K562 (cell line): ENCODE measurements around the gene NEU3. TPM values are rescaled to one million over a fixed set of nuclear protein-coding genes. Genes with fewer than 3 reads are reported as not detected.
A peak's percentile ranks its signal among the peaks of the same experiment; 100 is the strongest.

Source experiments
- ATAC-seq: fragments of 200-7000 bp; cut with Tn5 transposase; 3 replicates; pipeline ENCODE4 v1.9.1; 2020; ENCODE audit warnings: moderate library complexity
- BruUV-seq: library from RNA; stranded (reverse); fragments of 400-500 nt; replicated peaks from 2 replicates; lab custom pipeline; 2021; lab: Mats Ljungman, UMichigan
- CTCF ChIA-PET: fragments of 300-600 bp; formaldehyde crosslinking; extraction: SDS; loops from one replicate; lab custom pipeline; 2021; ENCODE audit warnings: low intra/inter-chr PET ratio; lab: Yijun Ruan, JAX
- POLR2A ChIA-PET: fragments of 300-600, 350-650 bp; sonication (Branson Sonifier 250); formaldehyde crosslinking; extraction: SDS; loops from one replicate; lab custom pipeline; 2021; ENCODE audit warnings: antibody characterized with exemption, inconsistent platforms; lab: Yijun Ruan, JAX
- DNase-seq, 4 experiments: peaks; one replicate each; pipeline versions ENCODE4 v3.0.0 to v3.0.0-alpha.2; 2011 to 2018; ENCODE audit warnings: low spot score in 3 of 4, mixed read lengths in 3 of 4; ENCODE audit errors: extremely low read depth in 1 of 4
- FAIRE-seq: peaks from 2 replicates; lab custom pipeline; 2011; peaks lifted over from hg19 to GRCh38; lab: Jason Lieb, UNC
- H2AFZ ChIP-seq: 2 replicates; pipeline ENCODE4 v1.6.0; 2011; ENCODE audit warnings: low read depth, low read length, control low read depth, inconsistent platforms
- H3K27ac ChIP-seq: fragments of 200-600 bp; 3 replicates; pipeline ENCODE4 v1.8.0; 2011; ENCODE audit warnings: low read depth, mild to moderate bottlenecking, control low read depth, inconsistent platforms, low read length, moderate library complexity, mixed read lengths; ENCODE audit errors: extremely low read depth
- H3K27me3 ChIP-seq, 2 experiments: fragments of 300-600 bp in 1 of 2; 2 replicates in 1 of 2; 3 replicates in 1 of 2; pipeline versions ENCODE4 v1.6.0 to v1.8.0; 2011; ENCODE audit warnings: inconsistent platforms in 2 of 2, low read length in 2 of 2, mild to moderate bottlenecking in 1 of 2, mixed read lengths in 1 of 2, moderate library complexity in 1 of 2; ENCODE audit not compliant: control insufficient read depth in 2 of 2, insufficient read depth in 2 of 2
- H3K36me3 ChIP-seq: fragments of 300-600 bp; 3 replicates; pipeline ENCODE4 v1.8.0; 2011; ENCODE audit warnings: mild to moderate bottlenecking, low read length, inconsistent platforms; ENCODE audit not compliant: control insufficient read depth, insufficient read depth
- H3K4me1 ChIP-seq, 2 experiments: fragments of 200-600 bp in 1 of 2; replicated peaks in 1 of 2; 2 replicates in 1 of 2; 3 replicates in 1 of 2; pipeline versions ENCODE4 v1.5.1 to v1.8.0; 2011; ENCODE audit warnings: inconsistent platforms in 2 of 2, low read length in 2 of 2, mild to moderate bottlenecking in 1 of 2, mixed read lengths in 1 of 2, moderate library complexity in 1 of 2; ENCODE audit not compliant: control insufficient read depth in 2 of 2, insufficient read depth in 2 of 2
- H3K4me2 ChIP-seq: 2 replicates; pipeline ENCODE4 v1.6.1; 2011; ENCODE audit warnings: low read length, control low read depth, inconsistent platforms, mixed read lengths; ENCODE audit not compliant: insufficient read depth
- H3K4me3 ChIP-seq: fragments of 200-600 bp; sonication (generic), shearing (Covaris generic); 2 replicates; pipeline ENCODE4 v1.5.1; 2016; ENCODE audit warnings: control low read depth, inconsistent platforms
- H3K79me2 ChIP-seq: fragments of 200-600 bp; 3 replicates; pipeline ENCODE4 v1.8.0; 2011; ENCODE audit warnings: low read length, inconsistent platforms; ENCODE audit not compliant: control insufficient read depth, insufficient read depth
- H3K9ac ChIP-seq, 2 experiments: 2 replicates each; pipeline versions ENCODE4 v1.6.0 to v1.6.1; 2011; ENCODE audit warnings: low read depth in 2 of 2, low read length in 2 of 2, control low read depth in 1 of 2, inconsistent platforms in 1 of 2, mild to moderate bottlenecking in 1 of 2, mixed read lengths in 1 of 2; ENCODE audit not compliant: insufficient read depth in 1 of 2
- H3K9me1 ChIP-seq: one replicate; pipeline ENCODE4 v1.6.0; 2011; ENCODE audit warnings: inconsistent platforms, mild to moderate bottlenecking, low read length, moderate library complexity; ENCODE audit not compliant: control insufficient read depth, insufficient read depth
- H3K9me3 ChIP-seq: replicated peaks from 2 replicates; pipeline ENCODE4 v1.5.1; 2011; ENCODE audit warnings: low read depth, low read length, inconsistent platforms; ENCODE audit not compliant: control insufficient read depth, insufficient read depth
- H4K20me1 ChIP-seq: replicated peaks from 2 replicates; pipeline ENCODE4 v1.6.1; 2011; ENCODE audit warnings: low read length, inconsistent platforms, mixed read lengths; ENCODE audit not compliant: control insufficient read depth, insufficient read depth
- C11orf30 ChIP-seq: fragments of 450-650 bp; IDR thresholded peaks from 2 replicates; pipeline ENCODE4 v1.6.1; 2016; ENCODE audit warnings: low read depth, mild to moderate bottlenecking
- CBX3 ChIP-seq, 2 experiments: IDR thresholded peaks; 1 replicate in 1 of 2; 2 replicates in 1 of 2; pipeline ENCODE4 v1.6.1; 2012; ENCODE audit warnings: inconsistent platforms in 2 of 2, low read length in 2 of 2, borderline replicate concordance in 1 of 2, control low read depth in 1 of 2
- KDM4B ChIP-seq, 2 experiments: fragments of 450-650 bp in 1 of 2; sonication (generic) in 1 of 2; IDR thresholded peaks; 2 replicates each; pipeline ENCODE4 v1.6.1; 2016 to 2017; ENCODE audit warnings: borderline replicate concordance in 2 of 2, antibody characterized with exemption in 1 of 2, low read depth in 1 of 2, mild to moderate bottlenecking in 1 of 2
- MAFF ChIP-seq: IDR thresholded peaks from 2 replicates; pipeline ENCODE4 v1.6.1; 2012; ENCODE audit warnings: low read length, improper control_type of control experiment
- MAFG ChIP-seq: fragments of 450-650 bp; conservative IDR thresholded peaks from 2 replicates; pipeline ENCODE4 v1.6.1; 2016; ENCODE audit warnings: missing genetic modification characterization, missing compliant biosample characterization
- MTA2 ChIP-seq: fragments of 450-650 bp; IDR thresholded peaks from 2 replicates; pipeline ENCODE4 v1.6.1; 2016; ENCODE audit warnings: low read depth
- NBN ChIP-seq: fragments of 450-650 bp; IDR thresholded peaks from 2 replicates; pipeline ENCODE4 v1.6.1; 2016; ENCODE audit warnings: low read depth, mild to moderate bottlenecking
- NFE2L1 ChIP-seq: fragments of 450-650 bp; IDR thresholded peaks from 2 replicates; pipeline ENCODE4 v1.6.1; 2016; ENCODE audit warnings: missing genetic modification characterization, low read depth, mild to moderate bottlenecking, missing compliant biosample characterization, moderate library complexity, borderline replicate concordance
- ZNF316 ChIP-seq: fragments of 450-650 bp; IDR thresholded peaks from 2 replicates; pipeline ENCODE4 v1.6.1; 2016
- in situ Hi-C: fragments of 300-500 bp; cut with MboI; formaldehyde crosslinking; loops from 4 replicates; pipeline ENCODE4 v1.15.0; 2018; ENCODE audit warnings: inconsistent platforms, mixed read lengths
- intact Hi-C: fragments of 100-400 bp; cut with micrococcal nuclease; formaldehyde crosslinking; loops from 2 replicates; pipeline ENCODE4 v1.14.2; 2022
- polyA plus RNA-seq, 8 experiments: library from polyadenylated mRNA; depleted of rRNA in 4 of 8; stranded (reverse) in 5 of 8; unstranded in 3 of 8; fragments of >200 nt; fragmentation: Nextera tagmentation in 2 of 8; fragmentation: Illumina TruSeq in 1 of 8; extraction: Ambion mirVana in 2 of 8; extraction: Trizol in 1 of 8; gene quantifications; 2 replicates each; pipeline versions ENCODE4 v1.2.1 to v1.2.3, GENCODE V29; 2011 to 2014; ENCODE audit warnings: inconsistent platforms in 1 of 8, missing spikeins in 1 of 8
- total RNA-seq, 7 experiments: library from RNA; depleted of rRNA in 6 of 7; stranded (reverse); fragments of >200 nt in 6 of 7; fragmentation: Illumina TruSeq in 2 of 7; extraction: Trizol in 2 of 7; gene quantifications; 2 replicates each; pipeline versions ENCODE4 v1.2.1 to v1.2.3, GENCODE V29; 2011 to 2021; ENCODE audit warnings: low replicate concordance in 1 of 7

Gene NEU3
- total and polyA plus RNA-seq, 9 of the 15 experiments (the other 6 are each of a cell fraction or from before 2014, with no cell fraction given), result 6.2 to 41.3 (median 31.1) TPM

DNA sequence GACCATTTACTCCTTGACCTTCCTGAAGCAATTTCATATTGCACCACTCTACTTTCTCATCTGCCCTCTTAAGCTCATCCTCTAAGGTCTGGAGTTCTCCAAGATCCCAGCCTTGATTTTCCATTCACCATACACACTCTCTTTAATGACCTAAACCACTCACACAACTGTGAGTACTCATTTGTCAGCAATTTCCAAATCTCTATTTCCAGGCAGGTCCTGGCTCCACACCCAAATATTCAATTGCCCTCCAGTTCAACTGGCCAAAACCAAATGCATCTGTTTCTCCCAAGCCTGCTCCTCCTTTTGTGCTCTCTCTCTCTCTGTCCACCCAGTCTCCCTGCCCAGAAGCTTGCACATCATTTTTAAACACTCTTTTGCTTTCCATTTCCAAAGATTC, 39.6 kb downstream of the NEU3 start:
- BruUV-seq, result no TSS peak
- no peaks in the 10 kb centered on the region for H3K27me3 ChIP-seq
- in situ Hi-C loops, result loop anchor here (5.0 kb wide), 1 partner anchor 174 kb away; no protein-coding TSS in a partner anchor
- ATAC-seq, result no peak
- H3K79me2 ChIP-seq, result no peaks in the 10 kb centered on the region
- POLR2A ChIA-PET, result interaction anchor here (0.9 to 1.6 kb wide), 3 partner anchors 89 to 131 kb away, joined by 3 read pairs; partner anchors contain the start of gene SLCO2B1
- peaks cover 36 to 59% of the 10 kb centered on the region in 2 experiments for H3K4me1 ChIP-seq
- TF ChIP-seq MAFG (tag), result peak; percentile 57; the same call in 1 of the 2 replicates
- TF ChIP-seq NFE2L1, result no peak
- no peak for TF ChIP-seq MTA2
- TF ChIP-seq KDM4B (IDR thresholded peaks at IDR 0.05; ENCODE audit: borderline replicate concordance in 2 of 2, low read depth in 1 of 2), result no peak
- no peak for TF ChIP-seq CBX3 (IDR thresholded peaks at IDR 0.05; ENCODE audit: borderline replicate concordance in 1 of 2, low read length in 2 of 2)
- peak; percentile 69 for TF ChIP-seq ZNF316
- TF ChIP-seq C11orf30, result peak; percentile 58; the same call in 1 of the 2 replicates
- TF ChIP-seq MAFF, result peak; percentile 32; the same call in 1 of the 2 replicates
- no peak for TF ChIP-seq NBN
- TF ChIP-seq, all 486 proteins: peak for 4
- CTCF ChIA-PET, result no interaction called here
- no peaks in the 10 kb centered on the region for H4K20me1 ChIP-seq
- DNase-seq (peak in 1 of 4 experiments; percentile 2), FAIRE-seq (no peak)
- H3K9ac ChIP-seq, result no peak overlapping the region
- no peaks in the 10 kb centered on the region for H3K36me3 ChIP-seq
- H3K9me1 ChIP-seq, result peaks cover 3% of the 10 kb centered on the region
- no peak overlapping the region for H3K4me2 ChIP-seq
- intact Hi-C loops, result no loop called here
- H2AFZ ChIP-seq, result no peak overlapping the region
- H3K27ac ChIP-seq, result no peak overlapping the region
- H3K9me3 ChIP-seq, result no peaks in the 10 kb centered on the region
- no peak overlapping the region for H3K4me3 ChIP-seq
